HG02884 (cell line): Measurements from ENCODE around the gene SOCS2.
"Not testable (repeated sequence)": the region's sequence is repeated elsewhere in the genome, so short reads cannot be mapped to it uniquely, and the experiment has no call there.

Experiments used
- ATAC-seq: cut with Tn5 transposase; IDR thresholded peaks from one replicate; pipeline ENCODE4 v1.9.1; 2021; ENCODE audit warnings: mild to moderate bottlenecking, moderate library complexity; ENCODE audit not compliant: unreplicated experiment

Gene SOCS2

DNA sequence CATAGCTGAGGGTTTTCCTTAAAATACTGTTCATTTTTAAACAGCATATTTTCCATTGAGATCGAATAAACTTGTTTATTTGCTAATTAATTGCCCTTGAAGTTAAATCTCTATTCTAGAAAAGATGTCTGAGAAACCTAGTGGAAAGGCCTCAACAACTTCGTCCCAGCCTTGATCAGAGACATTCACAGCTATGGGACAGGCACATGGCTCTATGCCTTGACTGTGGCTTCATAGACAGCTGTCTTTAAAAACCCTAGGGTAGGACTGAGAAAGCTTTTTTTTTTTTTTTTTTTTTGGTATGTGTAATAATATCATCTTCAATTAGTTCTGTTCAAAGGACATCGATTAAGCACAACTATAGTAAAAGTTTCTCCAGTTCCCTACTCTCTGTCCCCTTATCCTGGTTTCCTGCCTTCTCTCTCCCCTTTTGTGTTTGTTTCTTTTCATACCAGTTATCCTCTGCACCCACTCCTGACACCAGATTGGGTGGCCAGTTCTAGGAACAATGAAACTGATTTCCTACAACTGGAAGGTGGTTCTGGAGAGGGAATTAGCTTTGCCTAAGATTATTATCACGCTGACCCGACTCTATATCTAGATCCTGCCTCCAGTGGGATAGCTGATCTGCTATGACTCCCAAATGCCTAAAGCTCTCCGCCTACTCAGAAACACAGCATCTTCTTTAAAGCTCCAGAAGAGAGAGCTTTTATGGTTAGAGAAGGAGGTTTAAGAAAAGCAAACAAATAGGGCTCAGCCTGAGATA, 20.3 kb downstream of the SOCS2 start:
- ATAC-seq, result no peak

DNA sequence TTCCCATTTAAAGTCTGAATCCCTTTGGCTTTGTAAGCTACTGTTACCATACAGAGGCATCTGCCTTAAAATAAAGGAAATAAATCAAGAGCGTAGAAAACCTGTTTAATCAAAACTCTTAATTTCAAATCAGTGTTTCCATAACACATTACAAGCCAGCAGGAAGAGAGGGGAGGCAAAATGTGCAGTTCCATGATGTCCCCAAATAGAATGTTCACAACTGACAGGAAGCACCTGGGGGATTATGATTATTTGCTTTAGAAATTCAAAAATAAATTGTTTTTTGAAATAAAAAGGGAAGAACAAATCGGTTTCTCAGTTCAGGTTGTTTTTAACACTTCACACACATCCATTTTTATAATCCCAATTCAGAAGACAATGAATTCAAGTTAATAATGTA, 21.4 kb downstream of the SOCS2 start:
- no peak for ATAC-seq

DNA sequence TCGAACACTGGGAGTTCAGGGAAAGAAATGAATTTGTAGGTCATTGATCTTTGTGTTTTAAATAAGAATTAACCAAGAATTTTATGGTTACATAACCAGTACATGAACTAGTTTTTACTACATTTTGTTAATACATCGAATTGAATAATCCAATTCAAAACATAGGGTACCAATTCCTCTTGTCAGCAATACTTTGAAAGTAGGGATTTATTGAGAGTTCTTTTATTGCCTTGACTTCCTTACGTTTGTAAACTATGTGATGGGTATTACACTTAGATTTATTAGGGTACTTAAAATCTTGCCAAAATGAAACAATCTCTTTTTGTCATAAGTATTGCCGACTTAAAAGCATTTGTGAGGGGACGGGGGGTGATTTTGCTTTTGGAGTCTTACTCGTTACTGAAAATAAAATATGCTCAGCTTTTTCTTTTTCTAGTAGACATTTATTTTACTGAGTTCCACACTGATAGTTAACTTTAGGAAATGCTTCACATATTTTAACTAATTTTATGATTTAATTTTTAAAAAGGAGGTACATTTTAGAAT, 22.4 kb downstream of the SOCS2 start:
- ATAC-seq, result no peak

DNA sequence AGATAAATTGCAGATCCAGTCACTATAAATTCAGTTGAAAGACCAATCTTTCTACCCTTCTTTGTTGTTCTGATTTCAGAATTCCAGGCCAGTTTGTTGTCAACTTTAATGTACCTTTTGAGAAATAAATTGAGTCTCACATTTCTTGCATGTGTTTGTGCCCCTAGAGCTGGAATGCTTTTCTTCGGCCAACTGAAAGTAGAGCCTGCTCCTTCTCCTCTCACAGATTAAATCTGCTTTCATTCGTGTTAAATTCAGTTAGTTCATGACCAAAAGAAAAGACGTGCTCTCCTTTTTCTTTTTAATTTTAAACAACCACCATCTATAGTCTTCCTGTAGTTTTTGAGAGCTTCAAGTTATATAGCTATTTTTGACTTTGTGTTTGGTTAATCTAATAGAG, 22.9 kb downstream of the SOCS2 start:
- no peak for ATAC-seq

DNA sequence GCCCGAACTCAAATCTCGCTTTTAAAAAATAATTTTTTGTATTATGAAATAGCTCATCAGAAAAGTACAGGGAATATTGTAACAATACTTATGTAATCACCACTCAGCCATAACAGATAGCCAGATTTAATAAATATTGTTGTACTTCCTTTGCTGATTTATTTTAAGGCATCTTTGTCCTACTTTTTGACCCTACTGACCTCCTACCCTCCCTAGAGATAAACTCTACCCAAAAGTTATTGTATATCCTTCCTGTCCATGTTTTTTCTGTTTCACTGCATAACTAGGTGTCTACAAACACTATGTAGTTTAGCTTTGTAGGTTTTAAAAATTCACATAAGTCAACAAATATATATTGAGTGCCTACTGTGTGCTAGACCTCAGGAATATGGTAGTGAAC, 25.1 kb downstream of the SOCS2 start:
- ATAC-seq, result no peak

DNA sequence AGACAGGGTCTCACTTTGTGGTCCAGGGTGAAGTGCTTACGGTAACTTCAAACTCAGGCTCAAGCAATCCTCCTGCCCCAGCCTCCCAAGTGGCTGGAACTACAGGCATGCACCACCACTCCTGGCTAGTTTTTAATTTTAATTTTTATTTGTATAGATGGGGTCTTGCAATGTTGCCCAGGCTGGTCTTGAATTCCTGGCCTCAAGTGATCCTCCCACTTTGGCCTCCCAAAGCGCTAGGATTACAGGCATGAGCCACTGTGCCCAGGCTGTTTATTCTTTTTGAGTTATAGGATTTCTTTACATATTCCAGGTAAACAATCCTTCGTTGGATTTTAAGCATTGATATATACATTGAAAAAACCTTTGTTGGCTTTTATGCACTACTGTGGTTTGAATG, 26.7 kb downstream of the SOCS2 start:
- ATAC-seq, result no peak

DNA sequence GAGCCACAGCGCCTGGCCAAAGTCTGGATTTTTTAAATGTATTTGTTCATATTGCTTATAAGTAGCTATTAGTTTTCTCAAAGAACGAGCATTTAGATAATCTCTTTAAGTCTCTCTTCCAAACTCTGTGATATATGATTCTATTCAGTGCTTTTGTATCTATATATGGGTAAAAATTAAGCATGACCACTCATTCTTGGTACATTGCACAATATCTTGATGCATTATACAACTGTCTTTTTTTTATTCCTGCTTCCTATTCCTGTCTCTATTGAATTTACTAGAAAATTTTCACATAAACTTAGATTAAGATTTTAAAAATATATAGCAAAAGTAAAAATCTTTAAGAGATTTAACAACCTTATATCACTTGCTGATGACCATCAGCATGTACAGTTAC, 29.1 kb downstream of the SOCS2 start:
- ATAC-seq, result no peak

DNA sequence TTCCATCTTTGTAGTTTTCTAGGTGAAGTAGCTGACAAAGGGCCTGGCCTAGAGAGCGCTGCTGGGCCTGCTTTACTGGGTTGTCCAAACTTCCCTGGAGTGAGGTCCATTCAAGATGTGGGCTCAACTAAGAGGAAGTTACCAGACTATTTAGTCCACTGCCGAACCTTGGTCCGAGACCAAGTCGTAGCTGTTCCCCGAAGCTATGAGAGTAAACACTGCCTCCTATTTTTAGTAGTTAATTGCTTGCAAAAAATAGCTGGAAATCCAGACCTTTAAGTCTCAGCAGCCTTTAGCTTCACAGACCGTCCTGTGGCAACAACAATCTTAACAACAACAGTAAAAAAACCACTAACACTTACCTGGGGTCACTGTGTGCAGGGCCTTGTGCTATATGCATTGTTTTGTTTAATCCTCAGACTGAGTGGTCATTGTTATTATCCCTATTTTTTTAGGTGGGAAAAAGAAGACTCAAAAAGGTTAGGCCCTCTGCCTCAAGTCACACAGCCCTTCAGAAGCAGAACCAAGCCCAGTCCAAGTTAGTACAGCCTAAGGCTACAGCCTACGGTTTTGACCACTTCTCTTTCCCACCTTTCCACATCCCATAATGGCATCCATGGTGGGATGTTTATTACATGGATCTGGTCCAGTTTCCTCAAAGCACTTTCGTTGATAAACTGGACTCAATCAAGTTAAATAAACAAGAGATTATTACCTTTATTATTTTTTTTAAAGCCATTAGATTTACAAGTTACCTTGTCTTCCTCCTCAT, 30.6 kb downstream of the SOCS2 start:
- no peak for ATAC-seq

DNA sequence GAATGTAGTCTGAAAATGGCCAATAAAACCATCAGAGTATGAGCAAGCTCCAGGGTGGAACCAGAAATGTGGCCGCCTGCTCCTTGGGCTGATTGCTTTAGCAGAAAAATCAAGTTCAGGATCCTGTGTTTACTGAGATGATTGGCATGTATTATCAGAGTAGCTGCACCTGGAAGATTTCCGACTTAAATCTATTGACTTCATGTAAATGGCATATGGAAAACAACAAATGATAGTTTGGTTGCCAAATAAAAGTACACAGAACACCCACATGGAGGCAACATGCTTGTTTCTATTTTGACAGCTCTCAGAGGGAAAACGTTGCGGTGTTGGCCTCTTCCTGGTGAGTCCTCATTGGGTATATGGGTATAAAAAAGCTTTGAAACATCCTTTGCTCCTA, 31.3 kb downstream of the SOCS2 start:
- no peak for ATAC-seq

DNA sequence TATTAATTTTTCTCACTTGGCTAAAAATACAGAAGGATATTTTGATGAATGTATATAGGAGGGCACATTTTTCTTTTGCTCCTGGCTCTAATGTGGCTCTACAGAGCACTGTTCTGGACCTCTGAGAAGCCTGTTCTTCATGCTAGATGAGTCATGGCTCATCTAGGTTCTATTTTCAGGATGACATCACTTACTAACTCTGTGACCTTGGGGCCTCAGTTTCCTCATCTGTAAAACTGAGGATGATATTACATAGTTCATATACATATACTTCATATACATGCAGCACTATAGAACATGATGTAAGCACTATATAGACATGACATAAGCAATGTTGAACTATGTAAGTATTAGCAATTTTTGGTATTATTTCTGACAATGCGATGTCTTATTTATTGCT, 35.8 kb downstream of the SOCS2 start:
- ATAC-seq, result no peak

DNA sequence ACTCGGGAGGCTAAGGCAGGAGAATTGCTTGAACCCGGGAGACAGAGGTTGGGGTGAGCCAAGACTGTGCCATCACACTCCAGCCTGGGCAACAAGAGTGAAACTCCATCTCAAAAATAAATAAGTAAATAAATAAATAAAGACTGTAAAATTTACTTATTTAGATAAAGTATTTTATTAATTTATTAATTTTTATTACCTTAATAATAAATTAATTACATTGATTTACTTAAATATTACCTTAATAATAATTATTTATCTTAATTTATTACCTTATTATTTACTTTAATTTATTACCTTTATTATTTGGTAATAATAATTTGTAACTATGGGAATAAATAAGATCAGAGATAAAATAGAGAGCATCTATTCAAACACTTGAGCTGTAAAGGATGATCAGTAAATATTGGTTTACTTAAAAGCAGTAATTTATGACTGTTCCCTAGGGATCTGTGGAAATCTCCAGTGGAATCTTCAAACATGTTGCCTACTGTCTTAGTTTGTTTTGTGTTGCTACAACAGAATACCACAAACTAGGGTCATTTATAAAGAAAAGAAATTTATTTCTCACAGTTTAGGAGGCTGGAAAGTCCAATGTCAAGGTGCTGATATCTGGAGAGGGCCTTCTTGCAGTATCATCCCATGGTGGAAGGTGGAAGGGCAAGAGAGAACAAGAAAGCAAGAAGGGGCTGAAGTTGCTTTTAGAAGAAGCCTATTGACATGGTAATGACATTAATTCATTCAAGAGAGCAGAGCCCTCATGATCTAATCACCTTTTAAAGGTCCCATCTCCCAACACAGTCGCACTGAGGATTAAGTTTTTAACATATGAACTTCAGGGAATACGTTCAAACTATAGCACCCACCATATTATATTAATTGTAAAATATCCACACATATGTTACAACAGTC, 37.1 kb downstream of the SOCS2 start:
- ATAC-seq, result no peak

DNA sequence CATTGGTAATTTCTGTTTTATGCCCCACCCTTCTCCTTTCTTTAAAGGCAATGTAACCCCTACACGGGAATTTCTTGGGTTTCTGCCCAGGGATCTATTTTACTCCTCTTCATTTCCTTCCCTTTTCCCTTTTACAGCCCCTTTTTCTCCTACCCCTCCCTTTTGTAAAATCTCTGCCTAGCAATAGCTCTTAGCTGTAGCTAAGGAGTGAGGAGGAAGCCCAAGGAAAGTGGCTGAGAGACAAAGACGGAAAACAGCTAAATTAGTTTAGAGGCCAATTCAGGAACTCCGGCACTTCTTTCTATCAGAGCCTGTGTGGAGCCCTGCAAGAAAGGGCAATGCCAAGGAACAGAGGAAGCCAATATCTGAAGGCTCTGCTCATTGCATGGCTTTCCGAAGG, 40.3 kb downstream of the SOCS2 start:
- no peak for ATAC-seq

DNA sequence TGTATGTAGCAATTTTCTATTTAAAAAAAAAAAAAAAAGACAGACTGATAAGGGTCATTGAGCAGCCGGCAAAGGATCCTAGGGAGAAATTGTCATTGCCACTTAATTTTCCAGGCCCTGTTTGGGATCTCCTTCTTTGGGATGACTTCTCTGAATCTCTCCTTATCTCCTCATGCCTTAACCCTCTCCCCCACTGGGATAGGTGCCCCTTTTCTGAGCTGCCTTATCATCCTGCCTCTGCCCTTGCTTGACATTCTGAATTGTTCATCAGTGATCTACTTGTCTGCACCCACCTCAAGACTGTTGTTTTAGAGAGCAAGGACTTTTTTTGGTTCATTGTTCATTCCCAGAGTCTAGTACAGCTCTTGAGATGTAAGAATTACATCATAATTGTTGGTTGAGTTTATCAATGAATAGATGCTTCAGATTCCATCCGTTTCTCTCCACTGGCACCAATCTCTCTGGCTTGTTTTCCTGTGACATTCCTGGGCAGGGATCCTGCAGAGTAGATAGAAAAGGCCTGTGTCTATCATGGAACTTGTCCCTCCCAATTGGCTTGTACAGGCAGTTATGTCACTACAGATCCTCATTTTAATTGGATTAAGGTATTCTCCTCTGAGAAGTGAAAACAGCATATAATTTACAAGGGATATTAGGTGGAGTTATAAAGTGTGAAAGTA, 42.6 kb downstream of the SOCS2 start:
- ATAC-seq, result no peak

DNA sequence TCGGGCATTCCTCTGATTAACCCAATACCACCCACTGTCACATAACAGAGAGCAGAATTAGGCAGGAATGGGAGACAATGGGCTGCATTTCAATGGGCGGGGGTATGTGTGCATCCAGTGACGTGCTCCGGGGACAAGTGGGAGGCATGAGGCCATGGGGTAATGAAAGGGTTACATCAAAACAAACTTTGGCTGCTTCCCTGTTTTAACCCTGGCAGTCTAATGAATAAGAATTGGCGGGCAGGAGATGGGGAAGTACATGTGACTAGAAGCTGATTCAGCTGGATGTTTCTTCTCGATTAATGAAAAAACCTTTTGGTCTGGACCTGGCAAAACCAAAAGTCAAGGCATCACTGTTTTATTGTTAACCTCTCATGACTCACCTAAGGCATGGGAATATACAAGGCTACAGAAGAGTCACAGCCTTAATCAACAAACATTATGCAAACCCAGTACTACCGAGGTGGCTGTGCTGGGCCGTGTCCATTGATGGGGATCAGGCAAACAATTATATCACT, 44.2 kb downstream of the SOCS2 start:
- ATAC-seq, result no peak

DNA sequence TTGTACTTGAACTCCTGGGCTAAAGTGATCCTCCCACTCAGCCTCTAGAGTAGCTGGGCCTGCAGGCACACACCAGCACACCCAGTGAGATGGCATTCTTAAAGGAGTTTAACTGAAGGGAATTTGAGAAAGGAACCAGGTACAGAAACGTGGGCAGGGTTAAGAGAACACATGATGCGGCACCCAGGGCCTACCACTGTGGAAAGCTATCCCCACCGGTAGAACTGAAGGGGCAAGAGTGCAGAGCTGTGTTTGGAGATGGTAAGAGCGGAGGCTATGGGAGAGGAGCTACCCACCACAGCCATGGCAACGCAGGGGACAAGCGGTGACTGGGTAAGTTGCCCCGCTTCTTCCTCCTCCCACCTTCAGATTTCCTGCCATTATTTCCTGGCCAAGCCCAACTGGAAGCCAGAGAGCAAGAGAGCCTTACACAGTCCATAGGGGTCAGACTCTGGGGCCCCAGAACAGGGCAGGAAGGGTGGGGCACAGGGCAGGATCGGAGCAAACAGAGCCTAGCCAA, 46.5 kb downstream of the SOCS2 start:
- no peak for ATAC-seq

DNA sequence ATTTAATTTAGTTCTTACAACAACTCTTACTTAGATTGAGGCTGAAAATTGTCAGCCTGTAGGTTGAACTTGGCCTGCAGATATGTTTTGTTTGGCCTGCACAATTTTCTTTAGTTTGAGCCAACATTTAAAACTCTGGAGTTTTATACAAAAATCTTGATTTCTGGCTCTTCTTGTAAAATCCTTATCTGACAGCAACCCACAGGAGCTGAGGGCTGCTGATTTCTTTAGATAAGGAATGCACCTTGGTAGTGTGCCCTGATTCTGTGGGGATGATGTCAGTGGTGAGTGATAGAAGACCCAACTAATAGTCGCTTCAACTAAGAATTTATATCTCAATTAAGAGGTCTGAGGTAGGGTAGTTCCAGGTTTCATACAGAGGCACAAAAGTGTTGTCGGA, 49.5 kb downstream of the SOCS2 start:
- no peak for ATAC-seq

DNA sequence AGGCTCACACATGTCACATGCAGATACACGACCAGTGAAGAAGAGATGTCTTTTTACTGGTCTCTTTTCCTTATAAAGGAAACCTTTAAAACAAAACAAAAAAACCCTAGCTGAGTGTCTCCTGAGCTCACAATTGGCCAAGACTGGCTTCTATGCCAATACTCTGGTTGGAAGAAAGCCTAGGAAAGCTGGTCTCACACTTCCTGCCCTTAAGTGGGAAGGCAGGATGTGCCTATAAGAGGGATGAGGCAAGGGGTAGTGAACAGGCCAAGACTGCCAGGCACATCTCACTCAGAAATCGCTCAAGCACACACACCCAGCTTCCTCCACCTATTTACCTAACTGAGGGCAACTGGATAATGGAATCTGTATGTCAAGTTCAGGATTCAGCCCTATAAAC, 50.0 kb downstream of the SOCS2 start:
- ATAC-seq, result no peak

DNA sequence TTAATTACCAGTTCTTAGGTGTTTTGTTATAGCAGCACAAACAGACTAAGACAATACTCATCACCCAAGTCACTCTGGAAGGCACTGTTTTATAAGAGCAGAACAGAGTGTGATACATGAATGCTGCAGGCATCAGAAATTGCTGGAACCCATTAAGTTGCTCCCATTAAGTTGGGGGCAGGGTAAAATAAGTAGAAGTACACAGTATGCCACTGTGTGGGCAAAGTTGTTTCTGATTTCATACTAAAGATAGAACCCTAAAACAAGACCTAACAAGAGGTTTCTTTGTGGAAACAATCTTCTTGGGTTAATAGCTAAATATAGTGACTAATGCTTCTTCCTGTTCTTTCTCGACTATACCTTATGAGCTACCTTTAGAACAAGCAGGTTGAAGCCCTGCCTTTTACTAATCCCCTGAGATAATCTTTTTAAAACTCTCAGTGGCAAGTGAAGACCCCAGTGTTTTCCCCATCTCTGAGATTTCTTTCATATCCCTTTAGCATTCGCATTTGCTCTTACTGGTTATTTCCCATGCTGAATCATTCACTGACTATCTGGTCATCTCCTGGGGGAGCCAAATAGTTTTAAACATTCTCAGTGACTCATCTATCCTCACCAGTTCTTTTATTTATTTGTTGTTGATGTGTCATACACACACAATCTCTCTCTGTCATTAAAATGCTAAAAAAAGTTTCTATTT, 52.3 kb downstream of the SOCS2 start:
- ATAC-seq, result peak; percentile 86

DNA sequence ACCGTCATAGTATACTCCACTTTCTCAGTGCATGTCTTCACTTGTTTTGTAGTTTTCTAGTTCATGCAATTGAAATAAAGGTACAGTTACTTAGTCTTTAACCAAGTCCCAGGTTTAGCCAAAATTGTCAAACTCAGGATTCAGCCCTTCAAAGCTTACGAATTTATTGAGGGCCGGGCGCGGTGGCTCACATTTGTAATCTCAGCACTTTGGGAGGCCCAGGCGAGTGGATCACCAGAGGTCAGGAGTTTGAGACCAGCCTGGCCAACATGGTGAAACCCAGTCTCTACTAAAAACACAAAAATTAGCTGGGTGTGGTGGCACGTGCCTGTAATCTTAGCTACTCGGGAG, 52.8 kb downstream of the SOCS2 start:
- not testable (repeated sequence) for ATAC-seq

DNA sequence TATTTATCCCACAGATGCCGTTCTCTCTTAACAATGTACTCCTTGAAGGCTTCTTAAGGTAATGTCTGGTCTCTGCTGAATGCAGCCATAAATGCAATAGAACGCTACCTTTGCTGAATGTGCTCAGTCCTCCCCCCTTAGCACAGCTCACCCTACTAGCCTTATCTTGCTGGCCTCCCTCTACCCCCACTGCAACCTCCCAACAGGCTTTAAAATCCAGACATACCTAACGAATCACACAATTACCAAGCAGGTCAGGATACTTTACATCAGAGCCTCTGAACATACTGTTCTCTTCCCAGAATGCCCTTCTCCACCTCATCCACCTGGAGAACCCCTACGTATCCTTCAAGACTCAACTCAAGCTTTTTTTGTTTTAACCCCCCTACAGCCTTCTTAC, 53.7 kb downstream of the SOCS2 start:
- no peak for ATAC-seq
